Fibroblast of skin of left quadriceps (primary cell): ENCODE measurements around the gene YIF1A.

ENCODE experiments used
- DNase-seq, 2 experiments: peaks; one replicate each; pipeline ENCODE4 v3.0.0-alpha.2; 2013; ENCODE audit warnings: low read depth in 2 of 2

The YIF1A gene, protein sequence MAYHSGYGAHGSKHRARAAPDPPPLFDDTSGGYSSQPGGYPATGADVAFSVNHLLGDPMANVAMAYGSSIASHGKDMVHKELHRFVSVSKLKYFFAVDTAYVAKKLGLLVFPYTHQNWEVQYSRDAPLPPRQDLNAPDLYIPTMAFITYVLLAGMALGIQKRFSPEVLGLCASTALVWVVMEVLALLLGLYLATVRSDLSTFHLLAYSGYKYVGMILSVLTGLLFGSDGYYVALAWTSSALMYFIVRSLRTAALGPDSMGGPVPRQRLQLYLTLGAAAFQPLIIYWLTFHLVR

GRCh38 chr11:66288671-66289547, at the start of gene YIF1A:
Gene YIF1A, minus strand, starts transcription at chr11:66289143. Its CDS starts 158 bp downstream, at chr11:66288985.
- peak; percentile 99 for DNase-seq

DNA sequence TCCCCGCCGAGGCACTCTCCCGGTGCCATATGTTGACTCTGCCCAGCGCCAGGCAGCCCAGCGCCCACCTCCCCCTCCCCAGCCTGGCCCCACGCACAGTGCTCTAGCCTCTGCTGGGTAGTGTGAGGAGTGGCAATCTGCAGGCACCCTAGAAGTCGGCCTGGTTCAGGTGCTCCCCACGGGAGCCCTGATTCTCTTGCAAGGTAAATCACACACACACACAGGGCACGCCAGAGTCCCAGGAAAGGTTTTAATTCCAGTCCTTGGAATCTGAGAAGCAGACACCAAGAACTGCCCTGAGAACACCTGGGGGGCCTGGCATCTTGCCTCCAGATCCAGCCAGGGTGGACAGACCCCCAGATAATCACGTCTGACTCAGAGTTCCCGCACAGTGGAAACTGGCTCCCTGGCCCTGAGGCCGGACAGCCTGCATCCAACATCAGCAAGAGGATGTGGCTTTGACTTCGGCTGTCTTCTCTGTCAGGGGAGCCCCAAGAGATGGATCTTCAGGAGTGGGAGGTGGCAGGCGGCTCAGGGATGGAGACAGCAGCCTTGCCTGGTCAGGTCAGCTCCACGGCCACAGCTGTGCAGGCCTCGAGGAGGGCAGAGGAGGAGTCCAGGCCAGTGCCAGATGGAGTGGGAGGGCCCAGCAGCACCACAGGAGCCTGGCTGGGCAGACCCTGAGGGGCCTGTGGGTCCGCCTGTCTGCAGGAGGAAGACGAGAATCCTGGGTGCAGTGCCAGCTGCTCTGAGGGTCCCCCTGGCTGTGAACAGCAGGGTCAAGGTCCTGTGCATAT, 48.4 kb upstream of the YIF1A start:
- DNase-seq: no peak

- DNase-seq: no peak
These were observed 47.5 kb upstream of the YIF1A start, which contains the start of gene RIN1 for GRCh38 chr11:66336234-66337102. Gene RIN1, minus strand, starts transcription at chr11:66336434. Its CDS starts 32 bp downstream, at chr11:66336402.

DNA sequence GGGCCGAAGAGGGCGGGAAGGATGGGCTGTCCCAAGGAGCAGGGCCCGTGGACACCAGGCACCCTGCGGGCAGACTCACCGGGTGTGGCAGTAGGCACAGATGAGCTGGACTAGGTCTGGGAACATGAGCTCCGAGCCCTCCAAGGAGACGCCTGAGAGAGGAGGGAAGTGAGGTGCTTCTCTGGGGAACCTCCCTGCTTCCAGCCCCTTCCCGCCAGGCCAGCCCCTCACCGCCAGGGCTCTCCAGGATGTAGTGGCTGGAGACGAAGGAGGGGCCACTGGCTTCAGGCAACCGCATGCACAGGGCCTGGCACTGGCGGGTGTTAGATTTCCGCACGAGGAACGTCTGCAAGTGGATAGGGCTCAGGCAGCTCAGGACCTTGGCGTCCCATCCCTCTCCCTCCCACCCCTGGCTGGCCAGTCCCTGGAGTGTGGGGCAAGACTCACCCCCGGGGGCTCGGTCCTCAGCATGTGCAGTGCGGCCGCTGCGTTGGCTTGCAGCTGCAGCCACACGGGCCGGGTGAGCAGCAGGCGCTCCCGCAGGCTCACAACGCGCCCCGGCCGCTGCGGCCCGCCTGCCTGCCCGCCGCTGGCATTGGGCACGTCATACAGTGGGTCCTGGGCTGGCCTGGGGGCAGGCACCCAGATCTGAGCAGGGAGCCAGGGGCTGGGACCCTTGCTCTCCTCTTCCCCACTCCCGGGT, 46.7 kb upstream of the YIF1A start:
- no peak for DNase-seq

DNA sequence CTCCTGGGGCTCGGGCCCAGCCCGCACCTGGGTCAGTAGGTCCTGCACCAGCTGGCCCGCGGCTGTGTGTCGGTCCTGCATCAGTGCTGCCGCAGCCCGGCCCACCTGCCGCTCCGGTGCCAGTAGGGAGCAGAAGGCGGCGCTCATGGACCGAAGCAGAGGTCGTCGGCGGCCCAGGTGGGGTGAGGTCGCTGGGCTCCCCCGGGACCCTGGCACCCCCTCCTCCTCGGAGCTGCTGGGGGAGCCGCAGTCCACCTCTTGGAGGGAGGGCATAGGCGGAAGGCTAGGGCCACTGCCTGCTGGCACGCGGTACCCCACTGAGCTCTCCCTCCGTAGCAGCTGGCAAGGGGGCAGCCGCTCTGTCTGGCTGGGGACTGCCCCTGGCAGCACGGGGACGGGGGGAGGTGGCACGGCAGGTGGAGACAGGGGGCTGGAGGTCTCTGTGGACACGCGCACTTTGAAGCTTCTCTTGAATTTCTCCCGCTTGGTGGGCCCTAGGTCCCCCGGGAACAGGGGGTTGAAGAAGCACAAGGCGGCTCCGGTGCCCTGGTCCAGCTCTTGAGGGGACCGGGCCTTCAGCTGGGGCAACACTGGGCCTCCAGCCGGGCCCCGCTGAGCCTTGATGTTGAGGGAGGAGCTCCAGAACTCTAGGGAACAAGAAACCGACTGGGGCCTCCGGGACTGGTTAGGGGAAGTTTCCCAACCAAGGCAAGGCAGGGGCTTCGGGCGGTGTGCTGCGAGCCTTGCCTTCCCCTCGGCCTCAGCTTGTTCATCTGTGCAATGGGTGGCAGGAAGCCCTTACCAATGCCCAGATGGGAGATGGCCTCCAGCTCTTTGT, 45.9 kb upstream of the YIF1A start:
- no peak for DNase-seq

GRCh38 chr11:66333896-66334604, 45.1 kb upstream of the YIF1A start:
- no peak for DNase-seq

GRCh38 chr11:66333220-66333877, 44.4 kb upstream of the YIF1A start:
- no peak for DNase-seq

- DNase-seq: no peak
These were observed 43.7 kb upstream of the YIF1A start for GRCh38 chr11:66332371-66333219.

DNA sequence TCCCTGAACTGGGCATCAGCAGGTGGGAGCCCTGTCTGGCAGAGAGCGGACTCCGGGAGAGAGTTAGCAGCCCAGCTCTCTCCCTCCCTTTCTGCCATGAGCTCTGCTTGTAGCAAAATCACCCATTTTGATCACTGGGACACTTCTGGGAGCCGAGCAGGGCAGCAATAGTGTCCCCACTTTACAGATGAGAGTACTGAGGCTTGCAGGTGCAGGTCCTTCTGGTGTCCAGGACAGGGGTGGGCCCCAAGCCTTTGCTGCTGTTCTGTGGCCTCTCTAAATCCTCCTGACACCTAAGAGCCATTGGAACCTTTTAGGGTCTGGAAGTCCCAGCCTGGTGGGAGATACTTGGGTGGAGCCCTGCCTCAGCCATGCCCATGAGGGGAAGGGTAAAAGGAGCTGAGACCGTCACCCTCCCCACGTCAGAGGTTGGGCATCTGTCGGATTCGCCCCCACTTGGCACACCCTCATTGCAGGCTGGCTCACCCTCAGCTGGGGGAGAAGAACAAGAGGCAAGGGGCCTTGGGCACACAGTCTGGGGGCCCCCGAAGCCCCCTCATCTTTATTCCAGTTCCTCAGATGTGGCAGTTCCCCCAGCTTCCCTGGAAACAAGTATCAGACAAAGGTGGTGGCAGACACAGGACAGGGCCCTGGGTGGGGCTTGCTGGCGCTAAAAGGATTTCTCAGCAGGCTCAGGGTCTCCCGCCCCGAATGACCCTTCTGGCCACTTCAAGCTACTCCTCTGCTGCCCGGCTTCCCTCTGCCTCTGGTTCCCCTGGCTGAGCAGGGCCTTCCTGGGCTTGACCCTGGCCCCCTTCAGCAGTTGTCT, 42.8 kb upstream of the YIF1A start:
- no peak for DNase-seq

- no peak for DNase-seq
These were observed 42.0 kb upstream of the YIF1A start for GRCh38 chr11:66330931-66331330.

DNA sequence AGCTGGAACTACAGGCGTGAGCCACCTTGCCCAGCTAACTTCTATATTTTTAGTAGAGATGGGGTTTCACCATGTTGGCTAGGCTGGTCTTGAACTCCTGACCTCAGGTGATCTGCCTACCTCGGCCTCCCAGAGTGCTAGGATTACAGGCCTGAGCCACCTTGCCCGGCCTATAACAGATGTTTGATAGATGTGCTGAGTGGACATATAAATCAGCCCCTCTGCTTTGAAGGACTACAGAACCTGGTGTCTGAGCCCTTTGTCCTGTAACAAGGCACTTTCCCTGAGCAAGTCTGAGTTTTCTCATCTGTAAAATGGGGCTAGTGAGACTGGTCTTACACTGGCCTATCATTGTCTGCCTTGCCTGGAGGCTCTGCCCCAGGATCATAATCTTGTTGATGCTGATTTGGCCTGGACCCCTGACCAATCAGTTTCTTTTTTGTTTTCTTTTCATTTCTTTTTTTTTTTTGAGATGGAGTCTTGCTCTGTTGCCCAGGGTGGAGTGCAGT, 40.3 kb upstream of the YIF1A start:
- no peak for DNase-seq

- DNase-seq: no peak
These were observed 39.6 kb upstream of the YIF1A start for GRCh38 chr11:66328302-66329144.

- no peak for DNase-seq
These were observed 39.0 kb upstream of the YIF1A start for GRCh38 chr11:66328031-66328301.

DNA sequence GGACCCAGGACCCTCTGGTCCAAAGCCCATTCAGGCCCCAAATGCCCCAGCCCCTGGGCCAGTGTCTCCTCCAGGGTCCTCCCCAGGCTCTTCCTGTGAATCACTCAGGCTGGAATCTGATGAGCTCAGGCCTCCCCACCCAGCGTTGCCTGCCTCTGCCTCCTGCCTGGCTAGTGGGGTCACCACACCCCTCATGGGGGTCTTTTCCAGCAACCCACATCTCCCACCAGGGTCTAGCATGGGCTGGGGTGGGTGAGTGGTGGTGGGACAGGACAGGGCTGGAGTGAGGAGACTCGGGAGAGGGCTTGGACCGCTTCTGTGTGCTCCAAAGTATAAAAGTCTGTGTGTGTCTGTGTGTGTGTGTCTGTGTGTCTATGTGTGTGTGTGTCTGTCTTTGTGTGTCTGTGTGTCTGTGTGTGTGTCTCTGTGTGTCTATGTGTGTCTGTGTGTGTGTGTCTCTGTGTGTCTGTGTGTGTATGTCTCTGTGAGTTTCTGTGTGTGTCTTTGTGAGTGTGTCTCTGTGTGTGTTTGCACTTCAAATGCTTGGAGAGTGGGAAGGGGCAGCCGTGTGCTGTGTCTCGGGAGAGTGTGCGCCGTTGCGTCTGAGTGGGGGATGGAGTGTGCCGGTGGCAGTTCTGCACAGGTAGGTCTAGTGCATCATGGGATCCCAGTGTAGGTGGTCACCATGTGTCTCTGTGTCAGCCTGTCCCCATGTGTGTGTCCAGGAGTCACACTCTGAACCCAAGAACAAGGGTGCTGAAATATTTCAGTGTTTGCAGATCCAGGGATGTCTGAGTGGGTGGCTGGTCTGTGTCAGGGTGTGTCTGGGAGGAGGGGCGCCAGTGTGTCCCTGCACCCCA, 38.5 kb upstream of the YIF1A start:
- DNase-seq: no peak
